NCI-H510A treated with DMSO at 0.1 percent for 48 hours (cell line): ENCODE results near the gene MACROD1.
"Not testable (repeated sequence)": the region's sequence is repeated elsewhere in the genome, so short reads cannot be mapped to it uniquely, and the experiment has no call there.

Experiments used
- DNase-seq: peaks from one replicate; lab custom pipeline; 2025; lab: John Stamatoyannopoulos, UW

Gene MACROD1

GRCh38 chr11:64056861-64057260 lies 109.1 kb downstream of the MACROD1 start:
- DNase-seq, result no peak

- no peak for DNase-seq
Observed at GRCh38 chr11:64056213-64056785, 109.6 kb downstream of the MACROD1 start.

GRCh38 chr11:64055077-64055476 lies 110.8 kb downstream of the MACROD1 start:
- DNase-seq, result no peak

- DNase-seq, result no peak
Observed at GRCh38 chr11:64053699-64054098, 112.2 kb downstream of the MACROD1 start.

GRCh38 chr11:64052938-64053622 lies 112.8 kb downstream of the MACROD1 start:
- no peak for DNase-seq

- DNase-seq, result no peak
Observed at GRCh38 chr11:64052436-64052835, 113.5 kb downstream of the MACROD1 start.

GRCh38 chr11:64051297-64051696 lies 114.6 kb downstream of the MACROD1 start:
- no peak for DNase-seq

- no peak for DNase-seq
Observed at GRCh38 chr11:64049509-64049908, 116.4 kb downstream of the MACROD1 start.

GRCh38 chr11:64048042-64048854 lies 117.7 kb downstream of the MACROD1 start:
- no peak for DNase-seq

GRCh38 chr11:64047373-64047772 lies 118.5 kb downstream of the MACROD1 start:
- DNase-seq, result not testable (repeated sequence)

- no peak for DNase-seq
Observed at GRCh38 chr11:64045700-64046099, 120.2 kb downstream of the MACROD1 start.

GRCh38 chr11:64044730-64045393 lies 121.1 kb downstream of the MACROD1 start:
- DNase-seq, result no peak

- DNase-seq, result no peak
Observed at GRCh38 chr11:64043545-64043944, 122.4 kb downstream of the MACROD1 start.

GRCh38 chr11:64042301-64042700 lies 123.6 kb downstream of the MACROD1 start:
- no peak for DNase-seq

- no peak for DNase-seq
Observed at GRCh38 chr11:64041846-64042245, 124.1 kb downstream of the MACROD1 start.

GRCh38 chr11:64040684-64041322 lies 125.1 kb downstream of the MACROD1 start:
- no peak for DNase-seq

- no peak for DNase-seq
Observed at GRCh38 chr11:64039012-64039665, 126.8 kb downstream of the MACROD1 start.

GRCh38 chr11:64038500-64038899 lies 127.4 kb downstream of the MACROD1 start:
- no peak for DNase-seq

- DNase-seq, result no peak
Observed at GRCh38 chr11:64037027-64037634, 128.8 kb downstream of the MACROD1 start.

- DNase-seq, result no peak
Observed at GRCh38 chr11:64036087-64037026, 129.6 kb downstream of the MACROD1 start.
